Aorta (tissue), 5 donors: ENCODE results near the gene RRH. TPM values are rescaled to one million over a fixed set of nuclear protein-coding genes. Genes with fewer than 3 reads are reported as not detected.

Source experiments
- ATAC-seq: fragments of 200-7000 bp; cut with Tn5 transposase; one replicate; pipeline ENCODE4 v1.9.1; 2022; ENCODE audit warnings: moderate library complexity; ENCODE audit not compliant: low FRiP score
- DNase-seq, 2 donors: peaks; one replicate each; pipeline ENCODE4 v3.0.0-alpha.2; 2020
- H3K27ac ChIP-seq, 2 donors: one replicate each; pipeline ENCODE4 v1.5.1; 2013; ENCODE audit warnings: low read length in 2 of 2, mild to moderate bottlenecking in 2 of 2, moderate library complexity in 2 of 2, control low read depth in 1 of 2, inconsistent platforms in 1 of 2, low read depth in 1 of 2
- H3K27me3 ChIP-seq, 2 donors: one replicate each; pipeline ENCODE4 v1.6.1; 2013; ENCODE audit warnings: control low read depth in 1 of 2, low read length in 1 of 2, mild to moderate bottlenecking in 1 of 2, moderate library complexity in 1 of 2; ENCODE audit not compliant: insufficient read depth in 2 of 2, control insufficient read depth in 1 of 2
- H3K36me3 ChIP-seq, 2 donors: one replicate each; pipeline ENCODE4 v1.6.1; 2013; ENCODE audit warnings: control low read depth in 1 of 2, low read length in 1 of 2, mild to moderate bottlenecking in 1 of 2; ENCODE audit not compliant: insufficient read depth in 2 of 2, control insufficient read depth in 1 of 2
- H3K4me1 ChIP-seq, 2 donors: one replicate each; pipeline ENCODE4 v1.6.1; 2013; ENCODE audit warnings: low read length in 2 of 2, control low read depth in 1 of 2, mild to moderate bottlenecking in 1 of 2, moderate library complexity in 1 of 2; ENCODE audit not compliant: insufficient read depth in 2 of 2, control insufficient read depth in 1 of 2
- H3K4me3 ChIP-seq, 2 donors: one replicate each; pipeline ENCODE4 v1.5.1; 2013; ENCODE audit warnings: low read length in 2 of 2, control low read depth in 1 of 2, mild to moderate bottlenecking in 1 of 2
- H3K9me3 ChIP-seq: one replicate; pipeline ENCODE4 v1.6.1; 2013; ENCODE audit warnings: mild to moderate bottlenecking, low read length; ENCODE audit not compliant: control insufficient read depth
- WGBS, 2 donors: extraction: QIAGEN DNeasy Blood & Tissue Kit; methylation state at CpG; one replicate each; pipeline ENCODE4 v1.1.7; 2013; 5-methylcytosine and 5-hydroxymethylcytosine counted together
- intact Hi-C, 2 donors: fragments of 100-400 bp; cut with DNase I; formaldehyde crosslinking; loops; one replicate each; pipeline versions ENCODE4 v1.14.2 to v1.15.0; 2022
- polyA plus RNA-seq, 2 donors: library from polyadenylated mRNA; stranded (reverse); fragments of 200-250 nt; gene quantifications; one replicate each; pipeline ENCODE4 v1.2.3, GENCODE V29; 2013
- total RNA-seq, 2 donors: library from RNA; stranded (reverse); fragmentation: NEBNext Ultra II Directional; extraction: Animal tissue kit (Norgen Biotek cat#: 25700); gene quantifications; one replicate each; pipeline ENCODE4 v1.2.1, GENCODE V29; 2021
- donor health status: healthy with polysubstance abuse.
- donor health status: Bipolar disorder and iron deficiency.
- donor health status: DM: no; HTN: no; CAD: no.
- donor health status: DM: no; HTN: no; CAD: no.
- donor health status: DM: yes; HTN: yes; CAD: no.

Gene RRH
- total and polyA plus RNA-seq, 4 donors: 0.27 to 0.71 TPM; not detected in 2

DNA sequence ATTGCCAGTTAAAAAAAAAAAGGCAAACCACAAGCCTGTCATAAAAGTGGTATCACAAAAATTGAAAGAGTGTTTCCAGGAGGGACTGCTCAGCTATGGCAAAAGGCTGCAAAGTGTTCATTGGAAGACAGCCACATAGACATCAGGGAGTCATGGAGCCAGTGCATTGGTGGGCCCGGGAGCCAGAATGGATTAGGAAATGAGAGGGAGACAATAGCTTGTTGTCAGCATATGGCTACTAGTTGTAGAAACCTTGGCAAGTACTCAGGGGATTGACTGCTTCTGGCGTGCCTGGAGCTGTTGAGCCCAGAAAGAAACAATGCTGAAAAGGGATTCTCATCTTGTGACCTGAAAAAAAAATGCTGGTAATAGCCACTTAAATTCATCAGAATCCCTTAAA, 7.2 kb upstream of the RRH start:
- intact Hi-C loops: no loop called here

DNA sequence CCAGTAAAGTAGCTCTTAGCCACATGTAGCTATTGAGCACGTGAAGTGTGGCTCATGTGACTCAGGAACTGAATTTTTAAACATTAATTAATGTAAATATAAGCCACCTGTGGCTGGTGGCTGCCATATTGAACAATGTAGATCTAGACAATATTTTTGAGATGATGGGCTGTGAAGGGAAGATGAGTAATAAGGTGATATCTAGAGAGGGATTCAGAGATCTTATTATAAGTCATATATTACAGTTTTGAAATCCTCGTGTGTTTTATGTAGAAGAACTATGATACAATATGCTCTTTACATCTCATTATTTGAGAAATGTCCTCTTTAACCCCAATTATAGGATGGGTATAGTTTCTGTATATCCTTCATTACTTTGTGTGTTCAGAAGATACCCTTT, 6.6 kb upstream of the RRH start:
- Histone ChIP-seq H3K4me1 (no peaks in the 10 kb centered on the region), H3K27ac (no peak overlapping the region), H3K9me3 (no peaks in the 10 kb centered on the region), H3K27me3 (no peaks in the 10 kb centered on the region), H3K36me3 (peaks cover 4% of the 10 kb centered on the region in 2 donors), H3K4me3 (no peak overlapping the region)
- no peak for DNase-seq
- intact Hi-C loops: no loop called here
- ATAC-seq: no peak
- WGBS, 2 donors: 77 to 79% methylated on average over 2 of the region's 2 CpGs

More for the DNA sequence above, 7.2 kb upstream of the RRH start:
- Histone ChIP-seq H3K27me3 (no peaks in the 10 kb centered on the region), H3K9me3 (no peaks in the 10 kb centered on the region), H3K4me3 (no peak overlapping the region), H3K4me1 (no peaks in the 10 kb centered on the region), H3K27ac (no peak overlapping the region), H3K36me3 (peaks cover 4% of the 10 kb centered on the region in 2 donors)
- DNase-seq: no peak
- WGBS, 2 donors: 74 to 77% methylated on average over 2 of the region's 2 CpGs
- no peak for ATAC-seq

DNA sequence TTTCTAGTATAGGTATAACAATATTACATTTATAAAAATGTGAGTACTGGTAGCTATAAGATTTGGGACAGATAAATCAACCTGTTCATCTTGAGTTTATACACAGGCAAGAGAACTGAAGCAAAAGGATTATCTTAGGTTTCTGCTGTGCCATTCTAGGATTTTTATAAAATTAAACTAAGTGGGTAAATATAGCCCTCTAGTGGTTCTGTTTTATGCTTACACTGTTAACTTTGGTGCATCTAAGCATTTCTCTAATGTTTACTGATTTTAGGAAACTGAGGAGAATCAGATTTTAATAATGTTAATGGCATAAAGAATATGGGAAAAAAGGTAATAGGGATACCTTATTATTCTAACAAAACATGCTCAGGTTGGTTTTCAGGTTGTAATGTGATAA, 1.1 kb upstream of the RRH start:
- Histone ChIP-seq H3K36me3 (peaks cover 2 to 4% of the 10 kb centered on the region in 2 donors), H3K4me1 (no peaks in the 10 kb centered on the region), H3K9me3 (no peaks in the 10 kb centered on the region), H3K27me3 (no peaks in the 10 kb centered on the region), H3K4me3 (no peak overlapping the region), H3K27ac (no peak overlapping the region)
- DNase-seq (no peak), ATAC-seq (no peak)
- intact Hi-C loops: no loop called here

DNA sequence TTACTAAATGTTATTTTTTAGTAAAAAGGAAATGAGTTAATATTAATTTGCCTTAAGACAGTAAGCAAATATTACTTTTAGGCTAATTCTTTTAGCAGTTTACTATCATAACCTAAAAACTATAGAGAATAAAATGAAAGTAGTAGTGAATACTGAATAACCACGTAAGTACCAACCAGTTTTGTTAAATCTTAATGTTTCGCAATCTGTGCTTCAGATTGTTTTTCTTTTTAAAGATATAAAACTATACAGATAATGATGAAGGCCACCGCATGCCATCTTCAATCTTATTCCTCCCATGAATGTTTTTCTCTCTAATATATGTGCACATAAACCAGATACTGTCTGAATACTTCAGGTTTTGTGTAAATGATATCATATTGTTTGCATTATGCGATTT, 6.0 kb downstream of the RRH start:
- Histone ChIP-seq H3K4me3 (no peak overlapping the region), H3K27ac (no peak overlapping the region), H3K4me1 (no peaks in the 10 kb centered on the region), H3K9me3 (no peaks in the 10 kb centered on the region), H3K27me3 (no peaks in the 10 kb centered on the region), H3K36me3 (peaks cover 0 to 3% of the 10 kb centered on the region in 2 donors)
- ATAC-seq (no peak), DNase-seq (no peak)
- intact Hi-C loops: no loop called here
- WGBS, 2 donors: 89 to 93% methylated on average over 4 of the region's 4 CpGs

DNA sequence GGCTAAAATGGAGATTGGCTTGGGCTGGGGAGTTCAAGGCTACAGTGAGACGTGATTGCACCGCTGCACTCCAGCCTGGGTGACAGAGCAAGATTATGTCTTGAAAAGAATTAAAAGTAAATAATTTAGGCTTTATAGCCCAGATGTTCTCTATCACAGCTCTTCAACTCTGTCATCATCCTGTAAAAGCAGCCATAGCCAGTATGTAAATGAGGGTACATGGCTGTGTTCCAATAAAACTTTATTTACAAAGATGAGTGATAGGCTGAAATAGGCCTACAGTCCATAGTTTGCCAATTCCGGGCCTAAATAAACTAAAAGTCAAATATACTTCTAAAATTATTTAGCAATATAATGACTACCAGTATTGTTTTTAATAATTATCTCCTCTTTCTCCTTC, 9.2 kb downstream of the RRH start:
- Histone ChIP-seq H3K4me3 (no peak overlapping the region), H3K4me1 (no peaks in the 10 kb centered on the region), H3K36me3 (peaks cover 0 to 3% of the 10 kb centered on the region in 2 donors), H3K27ac (no peak overlapping the region), H3K27me3 (no peaks in the 10 kb centered on the region), H3K9me3 (no peaks in the 10 kb centered on the region)
- 87% methylated on average over 3 of the region's 3 CpGs for WGBS, 2 donors
- no peak for DNase-seq
- intact Hi-C loops: no loop called here
- ATAC-seq: no peak

DNA sequence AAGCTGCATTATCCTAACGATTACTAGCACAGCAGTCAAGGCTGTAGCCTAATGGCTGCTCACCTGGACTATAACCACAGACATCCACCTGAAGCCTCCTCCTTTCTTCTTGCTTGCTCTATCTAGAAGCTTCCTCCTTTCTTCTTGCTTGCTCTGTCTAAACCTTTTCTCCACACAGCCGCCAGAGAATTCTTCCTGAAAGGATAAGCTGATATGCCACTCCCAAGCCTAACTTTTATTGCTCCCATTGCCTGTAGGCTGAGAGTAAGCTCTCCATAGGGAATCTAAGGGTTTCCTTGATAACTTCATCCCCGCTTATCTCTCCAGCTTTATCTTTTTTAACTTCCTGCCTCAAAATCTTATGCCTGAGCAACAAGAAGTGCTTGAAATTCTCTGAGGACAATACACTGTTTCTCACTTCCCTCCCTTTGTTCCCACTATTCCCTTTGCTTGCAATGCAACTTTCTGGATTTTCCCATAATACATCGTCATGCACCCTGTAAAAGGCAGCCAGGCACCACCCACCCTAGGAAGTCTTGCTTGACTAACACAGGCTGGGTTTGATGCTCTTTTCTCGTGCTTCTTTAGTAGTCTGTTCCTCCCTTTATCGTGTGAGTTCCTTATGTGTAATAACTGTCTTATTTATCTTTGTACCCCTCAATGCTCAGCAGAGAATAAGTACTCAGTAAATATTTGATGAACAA, 18.8 kb downstream of the RRH start:
- no peak for ATAC-seq
- Histone ChIP-seq H3K9me3 (no peaks in the 10 kb centered on the region), H3K4me3 (no peak overlapping the region), H3K4me1 (no peaks in the 10 kb centered on the region), H3K27me3 (peaks cover 0 to under 1% of the 10 kb centered on the region in 2 donors), H3K36me3 (no peaks in the 10 kb centered on the region), H3K27ac (no peak overlapping the region)
- no peak for DNase-seq
- WGBS, 2 donors: 51 to 57% methylated on average over 6 of the region's 6 CpGs
- intact Hi-C loops: no loop called here

DNA sequence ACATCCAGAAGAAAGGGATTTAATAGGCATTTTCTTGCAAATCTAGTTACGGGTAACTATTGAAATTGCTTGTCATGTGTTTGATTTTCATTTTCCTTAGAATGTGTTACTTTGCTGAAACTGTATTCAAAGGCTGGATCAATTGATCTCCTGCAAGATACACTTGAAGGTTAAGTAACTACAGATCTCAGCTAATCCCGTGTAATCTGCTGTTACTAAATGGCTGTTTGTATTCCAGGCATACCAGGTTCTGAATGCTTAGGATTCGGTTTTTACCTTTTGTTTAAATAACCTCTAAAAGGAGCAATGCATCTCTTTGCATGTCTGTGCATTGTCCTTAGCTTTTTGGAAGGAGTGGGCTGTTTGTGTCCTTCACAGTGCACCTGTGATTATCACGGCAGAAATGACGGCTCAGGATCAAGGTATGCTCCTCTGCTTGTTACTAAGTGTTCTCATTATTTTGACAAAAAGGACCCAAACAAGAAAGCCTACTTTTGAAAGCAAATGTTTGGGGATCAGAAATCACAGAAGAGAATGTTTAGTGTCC, 20.2 kb downstream of the RRH start, which contains the start of gene LRIT3:
Gene LRIT3 (plus strand): TSS at position 212 of the 547 bp plus-strand sequence. CDS start 95 bp downstream, at position 307.
- no peaks in the 10 kb centered on the region for H3K36me3 ChIP-seq
- ATAC-seq (no peak), DNase-seq (no peak)
- intact Hi-C loops: no loop called here
- no peak within 1 kb of the TSS for H3K4me3 ChIP-seq
- 75 to 76% methylated on average over 5 of the region's 5 CpGs for WGBS, 2 donors
- H3K9me3 ChIP-seq: no peaks in the 10 kb centered on the region
- H3K27ac ChIP-seq: no peak within 1 kb of the TSS
- no peaks in the 10 kb centered on the region for H3K4me1 ChIP-seq
- H3K27me3 ChIP-seq: peaks cover 0 to 1% of the 10 kb centered on the region in 2 donors

DNA sequence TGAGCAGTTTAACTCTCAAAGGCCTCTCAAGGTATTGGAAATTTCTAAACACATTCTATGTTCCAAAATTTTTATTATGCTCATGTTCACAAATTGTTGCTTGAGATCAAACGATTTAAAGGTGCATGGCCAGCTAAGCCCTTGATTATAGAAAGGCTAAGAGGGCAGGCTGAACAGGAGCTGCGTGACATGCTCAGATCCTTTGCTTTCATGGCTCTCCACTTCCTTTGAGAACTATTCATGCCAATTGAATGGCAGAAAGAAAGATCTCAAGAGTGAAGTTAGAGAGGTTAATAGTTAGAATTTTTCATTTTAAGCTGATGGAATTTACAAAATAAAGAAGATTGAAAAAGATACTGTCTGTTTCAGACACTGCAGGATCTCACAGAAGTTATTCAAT, 20.7 kb downstream of the RRH start:
- ATAC-seq: no peak

DNA sequence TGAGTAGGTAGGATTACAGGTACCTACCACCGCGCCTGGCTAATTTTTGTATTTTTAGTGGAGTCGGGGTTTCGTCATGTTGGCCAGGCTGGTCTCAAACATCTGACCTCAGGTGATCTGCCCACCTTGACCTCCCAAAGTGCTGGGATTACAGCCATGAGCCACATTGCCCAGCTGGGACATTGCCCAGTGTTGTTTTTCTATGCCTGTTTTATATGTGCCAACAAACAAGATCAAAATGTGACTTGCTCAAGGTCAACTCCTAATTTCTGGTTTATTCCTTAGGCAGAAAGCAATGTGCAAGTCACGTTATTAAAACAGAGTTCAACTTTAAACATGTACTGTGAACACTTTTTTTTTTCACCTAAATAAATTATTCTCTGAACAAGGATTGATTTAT, 22.8 kb downstream of the RRH start:
- Histone ChIP-seq H3K27ac (no peak overlapping the region), H3K27me3 (peaks cover 0 to 1% of the 10 kb centered on the region in 2 donors), H3K4me1 (no peaks in the 10 kb centered on the region), H3K4me3 (no peak overlapping the region), H3K9me3 (no peaks in the 10 kb centered on the region), H3K36me3 (no peaks in the 10 kb centered on the region)
- intact Hi-C loops: no loop called here
- ATAC-seq (no peak), DNase-seq (no peak)
- WGBS, 2 donors: 71 to 72% methylated on average over 5 of the region's 5 CpGs

More for the DNA sequence above, 20.7 kb downstream of the RRH start:
- Histone ChIP-seq H3K27me3 (peaks cover 0 to 1% of the 10 kb centered on the region in 2 donors), H3K27ac (no peak overlapping the region), H3K4me1 (no peaks in the 10 kb centered on the region), H3K9me3 (no peaks in the 10 kb centered on the region), H3K4me3 (no peak overlapping the region), H3K36me3 (no peaks in the 10 kb centered on the region)
- DNase-seq: no peak
- intact Hi-C loops: no loop called here
- 70 to 72% methylated on average over 2 of the region's 2 CpGs for WGBS, 2 donors
